Ishikawa (cell line): Measurements from ENCODE around the gene TIAM2.

Experiments
- CEBPB ChIP-seq: IDR thresholded peaks from 2 replicates; pipeline ENCODE4 v1.6.1; 2012
- CREB1 ChIP-seq: IDR thresholded peaks from 2 replicates; pipeline ENCODE4 v1.6.1; 2012; ENCODE audit warnings: low read depth
- EGR1 ChIP-seq: IDR thresholded peaks from 2 replicates; pipeline ENCODE4 v1.6.1; 2012
- EP300 ChIP-seq: IDR thresholded peaks from 2 replicates; pipeline ENCODE4 v1.6.1; 2012; ENCODE audit warnings: borderline replicate concordance
- FOXM1 ChIP-seq: IDR thresholded peaks from 2 replicates; pipeline ENCODE4 v1.6.1; 2012; ENCODE audit warnings: low read depth, borderline replicate concordance
- MAX ChIP-seq: IDR thresholded peaks from 2 replicates; pipeline ENCODE4 v1.6.1; 2012
- NFIC ChIP-seq: IDR thresholded peaks from 2 replicates; pipeline ENCODE4 v1.6.1; 2012
- RAD21 ChIP-seq: IDR thresholded peaks from 2 replicates; pipeline ENCODE4 v1.6.1; 2012; ENCODE audit warnings: low read depth
- REST ChIP-seq: IDR thresholded peaks from 2 replicates; pipeline ENCODE4 v1.6.1; 2012; ENCODE audit warnings: low read depth, mild to moderate bottlenecking
- TAF1 ChIP-seq: IDR thresholded peaks from 2 replicates; pipeline ENCODE4 v1.6.1; 2012; ENCODE audit warnings: low read depth, mild to moderate bottlenecking
- TCF12 ChIP-seq: IDR thresholded peaks from 2 replicates; pipeline ENCODE4 v1.6.1; 2012; ENCODE audit warnings: low read depth
- TEAD4 ChIP-seq: IDR thresholded peaks from 2 replicates; pipeline ENCODE4 v1.6.1; 2012
- USF1 ChIP-seq: IDR thresholded peaks from 2 replicates; pipeline ENCODE4 v1.6.1; 2012
- YY1 ChIP-seq: IDR thresholded peaks from 2 replicates; pipeline ENCODE4 v1.6.1; 2012; ENCODE audit warnings: low read depth
- ZBTB7A ChIP-seq: IDR thresholded peaks from 2 replicates; pipeline ENCODE4 v1.6.1; 2012; ENCODE audit warnings: low read depth

Gene TIAM2

GRCh38 chr6:154996841-154997311 lies 1.8 kb downstream of the TIAM2 start:
- TF ChIP-seq TCF12 (no peak), TEAD4 (no peak), CEBPB (no peak), RAD21 (no peak), FOXM1 (no peak), USF1 (no peak), EP300 (no peak), CREB1 (no peak), ZBTB7A (no peak), YY1 (no peak), NFIC (no peak), TAF1 (no peak), EGR1 (no peak)

- no peak for TF ChIP-seq TAF1
- no peak for TF ChIP-seq TEAD4
- TF ChIP-seq TCF12, result no peak
- TF ChIP-seq FOXM1, result no peak
- no peak for TF ChIP-seq ZBTB7A
- TF ChIP-seq MAX, result no peak
- TF ChIP-seq NFIC, result no peak
Observed at GRCh38 chr6:154998855-154999254, 3.7 kb downstream of the TIAM2 start.

GRCh38 chr6:155001482-155001881 lies 6.4 kb downstream of the TIAM2 start:
- TF ChIP-seq RAD21, result no peak
- TF ChIP-seq CREB1, result no peak

DNA sequence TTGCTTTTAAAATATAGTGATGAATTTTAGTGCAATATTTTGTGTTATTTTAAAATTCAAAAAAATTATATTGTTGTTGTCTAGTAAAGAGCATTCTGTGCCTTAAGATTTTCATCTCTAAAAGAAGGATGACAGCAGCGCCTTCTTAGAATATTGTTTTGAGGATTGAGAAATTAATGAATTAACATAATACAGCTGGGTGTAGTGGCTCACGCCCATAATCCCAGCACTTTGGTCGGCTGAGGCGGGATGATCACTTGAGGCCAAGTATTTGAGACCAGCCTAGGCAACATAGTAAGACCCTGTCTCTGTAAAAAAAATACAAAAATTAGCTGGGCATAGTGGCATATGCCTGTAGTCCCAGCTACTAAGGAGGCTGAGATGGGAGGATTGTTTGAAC lies 6.8 kb downstream of the TIAM2 start:
- no peak for TF ChIP-seq NFIC
- TF ChIP-seq YY1, result no peak
- TF ChIP-seq TCF12, result no peak
- no peak for TF ChIP-seq TEAD4
- TF ChIP-seq USF1, result no peak
- no peak for TF ChIP-seq CEBPB
- no peak for TF ChIP-seq TAF1
- no peak for TF ChIP-seq REST
- TF ChIP-seq ZBTB7A, result no peak
- TF ChIP-seq FOXM1, result no peak
- TF ChIP-seq RAD21, result no peak
- no peak for TF ChIP-seq EGR1
- TF ChIP-seq MAX, result no peak
- no peak for TF ChIP-seq EP300
- TF ChIP-seq CREB1, result no peak

DNA sequence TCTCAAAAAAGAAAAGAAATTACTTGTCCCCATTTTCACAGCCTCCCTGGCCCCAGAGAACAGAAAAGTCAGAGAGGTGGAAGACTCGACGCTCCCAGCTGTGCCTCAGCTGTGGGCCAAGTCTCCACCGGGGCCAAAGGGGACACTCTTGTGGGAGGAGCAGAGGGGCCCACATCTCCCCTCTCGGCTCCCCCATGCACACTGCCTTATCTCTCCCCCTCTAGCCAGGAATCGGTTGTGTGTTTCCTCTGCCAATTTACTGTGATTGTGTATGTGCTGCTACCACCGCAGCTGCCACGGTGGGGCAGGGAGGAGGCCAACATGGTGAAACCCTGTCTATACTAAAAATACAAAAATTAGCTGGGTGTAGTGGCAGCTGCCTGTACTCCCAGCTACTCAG lies 8.4 kb downstream of the TIAM2 start:
- no peak for TF ChIP-seq RAD21
- TF ChIP-seq FOXM1, result no peak
- no peak for TF ChIP-seq ZBTB7A
- no peak for TF ChIP-seq REST
- TF ChIP-seq TEAD4, result no peak

- no peak for TF ChIP-seq CEBPB
- TF ChIP-seq EP300, result no peak
- no peak for TF ChIP-seq REST
- TF ChIP-seq NFIC, result no peak
- no peak for TF ChIP-seq YY1
- no peak for TF ChIP-seq CREB1
- TF ChIP-seq MAX, result no peak
- TF ChIP-seq ZBTB7A, result no peak
- TF ChIP-seq USF1, result no peak
- TF ChIP-seq TAF1, result no peak
- TF ChIP-seq TEAD4, result no peak
- TF ChIP-seq EGR1, result no peak
- TF ChIP-seq RAD21, result no peak
- no peak for TF ChIP-seq FOXM1
- TF ChIP-seq TCF12, result no peak
Observed at GRCh38 chr6:155004017-155004416, 8.9 kb downstream of the TIAM2 start.
